GM18909 (cell line): ENCODE measurements around the gene PDZD2.
"Not testable (repeated sequence)": the region's sequence is repeated elsewhere in the genome, so short reads cannot be mapped to it uniquely, and the experiment has no call there.

Experiments used
- ATAC-seq: cut with Tn5 transposase; IDR thresholded peaks from one replicate; pipeline ENCODE4 v1.9.1; 2021; ENCODE audit warnings: mild to moderate bottlenecking; ENCODE audit not compliant: unreplicated experiment, poor library complexity

Gene PDZD2

DNA sequence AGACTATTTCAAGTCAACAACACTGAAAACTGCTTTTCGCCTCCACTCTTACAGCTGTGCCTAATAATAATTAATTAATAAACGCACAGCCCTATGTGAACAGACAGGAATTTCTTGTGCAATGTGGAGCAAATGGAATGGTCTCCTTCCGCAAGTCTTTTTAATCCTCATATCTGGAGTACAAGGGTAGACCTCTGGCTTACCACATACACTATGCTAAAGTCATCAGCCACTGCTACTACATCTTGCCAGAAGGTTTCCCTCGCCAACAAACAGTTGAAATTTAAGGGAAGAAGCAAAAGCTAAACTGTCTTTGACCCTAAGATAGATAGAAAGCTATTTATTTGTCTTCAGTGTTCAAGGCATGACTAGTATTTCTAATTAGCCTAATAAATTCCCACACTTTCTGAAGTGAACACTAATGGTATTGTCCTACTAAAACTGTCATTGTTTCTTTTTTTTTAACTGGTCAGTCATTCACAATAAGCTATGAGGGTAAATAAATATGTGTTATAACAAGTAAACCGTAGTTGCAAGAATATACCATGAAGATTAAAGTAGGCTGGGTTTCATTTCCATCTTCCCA is 471.3 kb downstream of the PDZD2 start:
- no peak for ATAC-seq

- no peak for ATAC-seq
Observed at GRCh38 chr5:32115985-32116384, 477.1 kb downstream of the PDZD2 start.

GRCh38 chr5:32116574-32117313 is 477.8 kb downstream of the PDZD2 start:
- ATAC-seq, result no peak

DNA sequence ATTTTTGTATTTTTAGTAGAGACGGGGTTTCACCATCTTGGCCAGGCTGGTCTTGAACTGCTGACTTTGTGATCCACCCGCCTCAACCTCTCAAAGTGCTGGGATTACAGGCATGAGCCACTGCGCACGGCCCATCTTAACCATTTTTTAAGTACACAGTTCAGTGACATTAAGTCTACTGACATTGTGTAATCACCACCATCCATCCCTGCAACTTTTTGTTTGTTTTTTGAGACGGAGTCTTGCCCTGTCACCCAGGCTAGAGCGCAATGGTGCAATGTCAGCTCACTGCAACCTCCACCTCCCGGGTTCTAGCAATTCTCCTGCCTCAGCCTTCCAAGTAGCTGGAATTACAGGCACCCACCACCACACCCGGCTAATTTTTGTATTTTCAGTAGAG is 480.0 kb downstream of the PDZD2 start:
- not testable (repeated sequence) for ATAC-seq

- ATAC-seq, result peak; percentile 40
Observed at GRCh38 chr5:32123058-32123805, 484.3 kb downstream of the PDZD2 start.

GRCh38 chr5:32123889-32124676 is 485.2 kb downstream of the PDZD2 start:
- ATAC-seq, result no peak

DNA sequence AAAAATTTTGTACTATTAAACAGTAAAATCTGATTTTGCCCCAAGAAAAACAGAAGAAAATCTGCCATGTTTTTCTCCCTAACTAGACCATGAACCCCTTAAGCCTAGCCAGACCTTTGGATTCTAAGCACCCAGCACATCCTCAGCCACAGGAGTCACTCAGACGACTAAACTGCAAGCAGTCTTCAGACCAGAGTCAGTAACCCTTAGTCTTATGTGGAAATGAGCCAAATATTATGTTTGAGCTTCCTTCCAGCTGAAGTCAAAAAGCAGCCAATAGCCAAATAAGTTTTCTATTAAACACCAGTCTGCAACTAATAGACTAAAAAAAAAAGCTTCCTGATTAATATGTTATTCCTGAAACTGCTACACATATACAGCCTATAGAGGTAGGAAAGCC is 487.8 kb downstream of the PDZD2 start:
- ATAC-seq, result no peak

GRCh38 chr5:32127711-32128110 is 488.8 kb downstream of the PDZD2 start:
- ATAC-seq, result no peak

DNA sequence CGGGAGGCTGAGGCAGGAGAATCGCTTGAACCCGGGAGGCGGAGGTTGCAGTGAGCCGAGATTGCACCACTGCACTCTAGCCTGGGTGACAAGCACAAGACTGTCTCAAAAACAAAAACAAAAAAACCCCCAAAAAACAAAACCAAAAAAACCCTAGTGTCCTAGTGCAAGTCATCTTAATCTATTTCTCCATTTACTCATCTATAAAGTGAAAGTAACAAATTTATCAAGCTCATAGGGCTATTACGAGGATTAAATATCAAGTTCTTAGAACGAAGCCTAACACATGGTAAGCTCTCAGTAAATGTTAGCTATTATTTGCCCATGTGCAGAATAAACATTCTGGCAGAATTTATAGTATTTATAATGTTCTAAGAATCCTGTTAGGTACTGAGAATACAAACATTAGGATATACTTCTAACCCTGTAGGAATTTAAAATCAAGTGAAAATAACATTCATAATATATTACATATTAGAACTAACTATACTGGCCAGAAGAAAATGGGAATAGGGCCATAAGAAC is 490.2 kb downstream of the PDZD2 start:
- ATAC-seq, result no peak

DNA sequence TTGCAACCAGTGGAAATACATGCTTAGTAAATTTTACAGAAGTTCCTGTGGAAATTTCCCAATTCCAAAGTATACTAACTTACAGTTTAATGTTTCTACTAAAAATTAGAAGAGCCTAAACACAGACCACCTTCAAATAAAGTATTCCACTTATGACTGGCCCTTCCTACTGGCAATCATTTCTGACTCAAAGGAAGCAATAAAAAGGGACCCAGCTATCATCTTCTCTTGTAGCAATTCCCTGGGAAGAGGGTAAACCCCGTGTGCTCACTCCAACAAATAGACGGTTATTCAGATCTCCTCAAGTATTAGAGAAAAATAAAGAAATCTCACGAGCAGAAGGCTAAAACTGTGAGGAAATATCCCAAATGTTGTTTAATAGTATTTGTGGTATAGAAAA is 491.9 kb downstream of the PDZD2 start:
- no peak for ATAC-seq

- no peak for ATAC-seq
Observed at GRCh38 chr5:32131604-32132003, 492.7 kb downstream of the PDZD2 start.

- no peak for ATAC-seq
Observed at GRCh38 chr5:32132757-32133156, 493.8 kb downstream of the PDZD2 start.

GRCh38 chr5:32135086-32135485 is 496.2 kb downstream of the PDZD2 start:
- no peak for ATAC-seq

GRCh38 chr5:32136342-32136741 is 497.4 kb downstream of the PDZD2 start:
- ATAC-seq, result no peak

- no peak for ATAC-seq
Observed at GRCh38 chr5:32138839-32139493, 500.0 kb downstream of the PDZD2 start.

DNA sequence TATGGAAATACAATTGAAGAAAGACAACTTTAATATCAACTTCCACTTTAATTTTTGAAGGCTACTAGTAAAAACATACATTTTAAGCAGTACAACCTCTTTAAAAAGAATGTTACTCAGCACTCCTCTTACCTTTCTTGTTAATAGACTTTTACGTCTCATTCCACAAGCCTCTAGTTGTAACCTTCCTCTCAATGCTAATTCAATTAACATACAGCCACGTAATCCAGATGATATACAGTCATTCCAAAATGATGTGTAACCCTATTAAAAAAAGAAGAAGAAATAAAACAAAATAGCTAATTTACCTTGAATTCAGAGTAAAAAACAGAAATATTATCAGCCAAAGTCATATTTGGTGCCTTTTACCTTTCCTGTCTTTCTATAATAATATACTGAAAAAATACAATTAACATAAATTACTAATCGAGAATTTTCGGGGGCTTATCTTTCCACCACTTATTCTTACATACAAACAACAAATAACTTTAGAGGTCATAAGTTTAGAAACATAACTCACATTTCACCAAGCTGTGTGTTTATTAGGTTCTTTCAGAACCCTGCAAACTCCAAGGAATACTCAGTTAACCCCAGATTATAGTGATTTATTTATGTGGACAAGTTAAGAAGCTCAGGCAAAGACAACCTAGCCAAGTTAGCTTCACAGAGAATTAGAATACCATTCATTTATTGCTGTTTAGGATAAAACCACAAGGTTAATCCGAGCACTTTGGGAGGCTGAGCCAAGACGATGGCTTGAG is 504.9 kb downstream of the PDZD2 start:
- ATAC-seq, result no peak

- no peak for ATAC-seq
Observed at GRCh38 chr5:32144378-32145207, 505.7 kb downstream of the PDZD2 start.

GRCh38 chr5:32145378-32145777 is 506.4 kb downstream of the PDZD2 start:
- ATAC-seq, result no peak
